Hepatocyte (in vitro differentiated cells): ENCODE measurements around the gene VN1R2. TPM values are rescaled to one million over a fixed set of nuclear protein-coding genes. Genes with fewer than 3 reads are reported as not detected.
"Not testable (repeated sequence)": the region's sequence is repeated elsewhere in the genome, so short reads cannot be mapped to it uniquely, and the experiment has no call there.

ENCODE experiments used
- DNase-seq: peaks from one replicate; pipeline ENCODE4 v3.0.0-alpha.2; 2016; ENCODE audit warnings: low spot score
- H2AFZ ChIP-seq: fragments of 200-600 bp; sonication (generic); 2 replicates; pipeline ENCODE4 v1.6.0; 2016; ENCODE audit warnings: antibody characterized with exemption, mild to moderate bottlenecking
- H3K27ac ChIP-seq: fragments of 200-600 bp; sonication (generic); 2 replicates; pipeline ENCODE4 v1.5.1; 2016; ENCODE audit warnings: mild to moderate bottlenecking
- H3K27me3 ChIP-seq: fragments of 200-600 bp; sonication (generic); 2 replicates; pipeline ENCODE4 v1.6.1; 2016
- H3K36me3 ChIP-seq: fragments of 200-600 bp; sonication (generic); replicated peaks from 2 replicates; pipeline ENCODE4 v1.5.1; 2016; ENCODE audit warnings: low read depth; ENCODE audit not compliant: insufficient read depth
- H3K4me1 ChIP-seq: fragments of 200-600 bp; sonication (generic); 2 replicates; pipeline ENCODE4 v1.5.1; 2016; ENCODE audit warnings: mild to moderate bottlenecking, moderate library complexity; ENCODE audit not compliant: insufficient read depth
- H3K4me2 ChIP-seq: fragments of 200-600 bp; sonication (generic); 2 replicates; pipeline ENCODE4 v1.6.0; 2016
- H3K4me3 ChIP-seq: fragments of 200-600 bp; sonication (generic); 2 replicates; pipeline ENCODE4 v1.5.1; 2016; ENCODE audit warnings: mild to moderate bottlenecking
- H3K79me2 ChIP-seq: fragments of 200-600 bp; sonication (generic); 2 replicates; pipeline ENCODE4 v1.6.0; 2017; ENCODE audit warnings: mild to moderate bottlenecking
- H3K9me2 ChIP-seq: fragments of 200-600 bp; sonication (generic); replicated peaks from 2 replicates; pipeline ENCODE4 v1.6.0; 2017; ENCODE audit warnings: mild to moderate bottlenecking; ENCODE audit not compliant: insufficient read depth
- H3K9me3 ChIP-seq: fragments of 200-600 bp; sonication (generic); 2 replicates; pipeline ENCODE4 v1.5.1; 2016; ENCODE audit warnings: low read depth, mild to moderate bottlenecking
- H4K20me1 ChIP-seq: fragments of 200-600 bp; sonication (generic); 2 replicates; pipeline ENCODE4 v1.6.0; 2016; ENCODE audit warnings: mild to moderate bottlenecking; ENCODE audit not compliant: insufficient read depth, poor library complexity, severe bottlenecking
- CTCF ChIP-seq: fragments of 200-600 bp; sonication (generic); IDR thresholded peaks from 2 replicates; pipeline ENCODE4 v1.5.1; 2016; ENCODE audit warnings: antibody characterized with exemption, mild to moderate bottlenecking; ENCODE audit not compliant: poor library complexity
- EZH2 ChIP-seq: fragments of 200-600 bp; sonication (generic); IDR thresholded peaks from 2 replicates; pipeline ENCODE4 v1.6.1; 2016; ENCODE audit warnings: antibody characterized with exemption, mild to moderate bottlenecking, borderline replicate concordance
- EZH2phosphoT487 ChIP-seq: fragments of 200-600 bp; sonication (generic); IDR thresholded peaks from one replicate; pipeline ENCODE4 v1.6.1; 2018; ENCODE audit warnings: antibody characterized with exemption, mild to moderate bottlenecking, low read depth, moderate library complexity; ENCODE audit not compliant: unreplicated experiment, severe bottlenecking
- WGBS: methylation state at CpG from one replicate; pipeline ENCODE4 v1.1.6; 2016; ENCODE audit warnings: low lambda C conversion rate; ENCODE audit errors: missing lambda C conversion rate; 5-methylcytosine and 5-hydroxymethylcytosine counted together
- polyA plus RNA-seq: library from polyadenylated mRNA; unstranded; fragments of >200 nt; fragmentation: Nextera tagmentation; extraction: Ambion mirVana; gene quantifications from 2 replicates; pipeline ENCODE4 v1.2.1, GENCODE V29; 2016
- total RNA-seq: library from RNA; depleted of rRNA; stranded (reverse); fragments of >200 nt; gene quantifications from 2 replicates; pipeline ENCODE4 v1.2.3, GENCODE V29; 2014

Gene VN1R2
- total and polyA plus RNA-seq, 2 experiments from 2014 or later = 0.65 TPM; not detected in 1

- H3K36me3 ChIP-seq = peaks cover 23% of the 10 kb centered on the region
- WGBS = 95% methylated on average over 4 of the region's 4 CpGs
- H3K9me3 ChIP-seq = peaks cover 65% of the 10 kb centered on the region
Measured at GRCh38 chr19:53237114-53237777, 20.8 kb upstream of the VN1R2 start.

GRCh38 chr19:53246498-53246897, 11.6 kb upstream of the VN1R2 start:
- H3K36me3 ChIP-seq = peaks cover 22% of the 10 kb centered on the region
- no peak overlapping the region for H3K27ac ChIP-seq
- DNase-seq = no peak
- no peak overlapping the region for H3K4me3 ChIP-seq
- 94% methylated on average over 1 of the region's 1 CpG for WGBS
- H3K4me1 ChIP-seq = no peaks in the 10 kb centered on the region
- no peak overlapping the region for H3K4me2 ChIP-seq
- no peaks in the 10 kb centered on the region for H4K20me1 ChIP-seq
- TF ChIP-seq EZH2phosphoT487 (no peak), EZH2 (no peak), CTCF (no peak)
- no peaks in the 10 kb centered on the region for H3K27me3 ChIP-seq
- H3K9me3 ChIP-seq = peaks cover 61% of the 10 kb centered on the region
- no peak overlapping the region for H2AFZ ChIP-seq
- H3K79me2 ChIP-seq = no peaks in the 10 kb centered on the region
- no peaks in the 10 kb centered on the region for H3K9me2 ChIP-seq

More at GRCh38 chr19:53237114-53237777, 20.8 kb upstream of the VN1R2 start:
- H4K20me1 ChIP-seq = no peaks in the 10 kb centered on the region
- H3K27ac ChIP-seq = no peak overlapping the region
- no peaks in the 10 kb centered on the region for H3K4me1 ChIP-seq
- H3K27me3 ChIP-seq = no peaks in the 10 kb centered on the region
- H3K9me2 ChIP-seq = no peaks in the 10 kb centered on the region
- TF ChIP-seq EZH2 (no peak), EZH2phosphoT487 (no peak), CTCF (no peak)
- DNase-seq = no peak
- H2AFZ ChIP-seq = no peak overlapping the region
- H3K4me2 ChIP-seq = no peak overlapping the region
- H3K79me2 ChIP-seq = no peaks in the 10 kb centered on the region
- H3K4me3 ChIP-seq = no peak overlapping the region

- Histone ChIP-seq H2AFZ (peak within 1 kb of the TSS; percentile 99), H3K4me3 (peak within 1 kb of the TSS; percentile 96), H3K9me2 (no peaks in the 10 kb centered on the region), H3K9me3 (peaks cover 9% of the 10 kb centered on the region), H4K20me1 (no peaks in the 10 kb centered on the region), H3K4me1 (peaks cover 4% of the 10 kb centered on the region), H3K4me2 (peak within 1 kb of the TSS; percentile 80), H3K36me3 (peaks cover 5% of the 10 kb centered on the region), H3K27me3 (no peaks in the 10 kb centered on the region), H3K79me2 (peaks cover 6% of the 10 kb centered on the region), H3K27ac (peak within 1 kb of the TSS; percentile 89)
- TF ChIP-seq CTCF (no peak), EZH2 (no peak), EZH2phosphoT487 (no peak)
- DNase-seq = peak; percentile 92
- WGBS = 4% methylated on average over 61 of the region's 72 CpGs
Measured at GRCh38 chr19:53254411-53255341, 3.4 kb upstream of the VN1R2 start, which contains the start of gene ZNF677. Gene ZNF677 (minus strand): TSS chr19:53254873. CDS start chr19:53251550, 3,323 bp downstream.

- H3K4me3 ChIP-seq, DNase-seq, H3K9me2 ChIP-seq, H3K4me2 ChIP-seq, H3K27me3 ChIP-seq, H2AFZ ChIP-seq, H4K20me1 ChIP-seq, H3K4me1 ChIP-seq, H3K27ac ChIP-seq, H3K36me3 ChIP-seq, H3K79me2 ChIP-seq, H3K9me3 ChIP-seq: not testable (repeated sequence)
- WGBS = 89% methylated on average over 4 of the region's 5 CpGs
Measured at GRCh38 chr19:53267623-53268022, 9.5 kb downstream of the VN1R2 start, which contains the start of gene VN1R4. Gene VN1R4 (minus strand): TSS chr19:53267723. CDS start chr19:53267665, 58 bp downstream.

- not testable (repeated sequence) for H3K9me3 ChIP-seq, H4K20me1 ChIP-seq, H3K4me1 ChIP-seq, H3K27me3 ChIP-seq, DNase-seq, H3K4me3 ChIP-seq, H3K27ac ChIP-seq, H3K9me2 ChIP-seq, H3K4me2 ChIP-seq, H2AFZ ChIP-seq, H3K79me2 ChIP-seq, H3K36me3 ChIP-seq
- WGBS = 94% methylated on average over 15 of the region's 27 CpGs
Measured at GRCh38 chr19:53269861-53270260, 11.8 kb downstream of the VN1R2 start.
